Progenitor cell of endocrine pancreas (in vitro differentiated cells): ENCODE measurements around the gene MYL11. TPM values are rescaled to one million over a fixed set of nuclear protein-coding genes. Genes with fewer than 3 reads are reported as not detected.

ENCODE experiments used
- DNase-seq: peaks from one replicate; pipeline ENCODE4 v3.0.0; 2021; ENCODE audit warnings: low spot score; ENCODE audit not compliant: unreplicated experiment
- H3K27ac Mint-ChIP-seq: 2 replicates; pipeline ENCODE4 v1.8.0; 2021; ENCODE audit warnings: mild to moderate bottlenecking, moderate library complexity, mixed read lengths
- H3K27me3 Mint-ChIP-seq: 2 replicates; pipeline ENCODE4 v1.8.0; 2021; ENCODE audit warnings: mixed read lengths
- H3K36me3 Mint-ChIP-seq: 2 replicates; pipeline ENCODE4 v1.8.0; 2022; ENCODE audit warnings: mixed read lengths; ENCODE audit not compliant: insufficient read depth
- H3K4me1 Mint-ChIP-seq: 2 replicates; pipeline ENCODE4 v1.8.0; 2021; ENCODE audit warnings: low read depth, mixed read lengths
- H3K4me3 Mint-ChIP-seq: 2 replicates; pipeline ENCODE4 v1.8.0; 2021; ENCODE audit warnings: low read depth, mild to moderate bottlenecking, moderate library complexity, mixed read lengths
- H3K9me3 Mint-ChIP-seq: 2 replicates; pipeline ENCODE4 v1.8.0; 2021; ENCODE audit warnings: low read depth, mixed read lengths
- total RNA-seq: library from RNA; stranded (reverse); gene quantifications from 2 replicates; pipeline ENCODE4 v1.2.1, GENCODE V29; 2021
- TF ChIP-seq, protein P1 (sequence below): fragments of 200-600 bp; sonication (generic); IDR thresholded peaks from one replicate; pipeline ENCODE4 v1.5.0; 2021; ENCODE audit warnings: antibody characterized with exemption, mild to moderate bottlenecking; ENCODE audit not compliant: unreplicated experiment

Gene MYL11
- total RNA-seq, 1 donor from 2014 or later, result 2.6 TPM

DNA sequence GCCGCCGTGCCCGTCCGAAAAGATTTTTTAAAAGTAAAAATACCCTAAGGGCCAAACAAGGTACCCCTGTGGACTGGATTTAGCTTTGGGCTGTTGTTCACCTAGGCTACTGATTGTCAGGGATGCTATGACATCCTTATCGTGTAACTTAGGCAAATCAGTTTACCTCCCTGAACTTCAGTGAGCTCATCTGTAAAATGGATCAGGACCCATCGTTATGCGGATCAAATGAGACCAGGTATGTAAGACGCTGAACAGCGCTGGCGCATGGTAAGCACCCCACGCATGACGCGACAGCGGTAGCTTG is 32.1 kb downstream of the MYL11 start:
- no peak for DNase-seq
- H3K4me3 Mint-ChIP-seq, result peak overlapping the region; percentile 84
- no peaks in the 10 kb centered on the region for H3K27me3 Mint-ChIP-seq
- H3K27ac Mint-ChIP-seq, result peak overlapping the region; percentile 96
- TF ChIP-seq, protein P1, sequence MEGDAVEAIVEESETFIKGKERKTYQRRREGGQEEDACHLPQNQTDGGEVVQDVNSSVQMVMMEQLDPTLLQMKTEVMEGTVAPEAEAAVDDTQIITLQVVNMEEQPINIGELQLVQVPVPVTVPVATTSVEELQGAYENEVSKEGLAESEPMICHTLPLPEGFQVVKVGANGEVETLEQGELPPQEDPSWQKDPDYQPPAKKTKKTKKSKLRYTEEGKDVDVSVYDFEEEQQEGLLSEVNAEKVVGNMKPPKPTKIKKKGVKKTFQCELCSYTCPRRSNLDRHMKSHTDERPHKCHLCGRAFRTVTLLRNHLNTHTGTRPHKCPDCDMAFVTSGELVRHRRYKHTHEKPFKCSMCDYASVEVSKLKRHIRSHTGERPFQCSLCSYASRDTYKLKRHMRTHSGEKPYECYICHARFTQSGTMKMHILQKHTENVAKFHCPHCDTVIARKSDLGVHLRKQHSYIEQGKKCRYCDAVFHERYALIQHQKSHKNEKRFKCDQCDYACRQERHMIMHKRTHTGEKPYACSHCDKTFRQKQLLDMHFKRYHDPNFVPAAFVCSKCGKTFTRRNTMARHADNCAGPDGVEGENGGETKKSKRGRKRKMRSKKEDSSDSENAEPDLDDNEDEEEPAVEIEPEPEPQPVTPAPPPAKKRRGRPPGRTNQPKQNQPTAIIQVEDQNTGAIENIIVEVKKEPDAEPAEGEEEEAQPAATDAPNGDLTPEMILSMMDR, result no peak
- peaks cover 2% of the 10 kb centered on the region for H3K36me3 Mint-ChIP-seq
- H3K4me1 Mint-ChIP-seq, result peaks cover 11% of the 10 kb centered on the region
- no peaks in the 10 kb centered on the region for H3K9me3 Mint-ChIP-seq

DNA sequence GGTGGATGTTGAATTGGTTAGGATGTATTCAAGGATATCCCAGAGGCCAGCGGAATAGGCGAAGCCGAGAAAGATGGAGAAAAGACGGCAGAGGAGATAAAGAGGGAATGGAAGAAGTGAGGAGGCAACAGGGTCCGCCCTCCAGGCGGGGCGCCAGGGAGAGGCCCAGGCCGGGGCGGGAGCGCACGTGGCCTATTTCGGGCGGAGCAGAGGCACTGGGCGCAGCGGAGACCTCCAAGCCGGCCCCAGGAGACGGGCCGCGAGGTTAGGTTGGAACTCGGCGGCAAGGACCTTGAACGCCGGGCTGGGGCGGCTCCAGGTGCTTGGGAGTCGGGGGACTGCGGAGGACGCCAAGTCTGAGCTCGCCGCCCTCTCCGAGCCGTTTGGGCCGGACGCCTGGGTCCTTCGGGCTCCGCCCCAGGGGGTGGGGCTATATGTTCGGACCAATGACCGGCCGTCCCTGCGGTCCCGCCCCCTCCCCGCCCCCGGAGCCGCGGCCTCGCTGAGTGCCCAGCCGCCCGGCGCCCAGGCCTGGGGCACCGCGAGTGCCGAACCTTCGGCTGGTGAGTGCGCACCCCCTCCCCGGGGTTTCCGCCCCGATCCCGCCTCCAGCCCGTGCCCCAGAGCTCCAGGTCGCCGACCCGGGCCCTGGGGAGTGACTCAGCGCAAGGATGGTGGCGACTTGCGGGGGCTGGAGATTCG is 32.7 kb downstream of the MYL11 start, which contains the start of gene ZNF771:
TSS of gene ZNF771 (plus strand) at position 505 of the 702 bp plus-strand sequence. CDS start 448 bp downstream, outside the sequence.
- peak; percentile 85 for DNase-seq
- Mint-ChIP-seq H3K9me3 (no peaks in the 10 kb centered on the region), H3K4me3 (peak within 1 kb of the TSS; percentile 84), H3K36me3 (peaks cover 5% of the 10 kb centered on the region), H3K4me1 (peaks cover 10% of the 10 kb centered on the region), H3K27me3 (no peaks in the 10 kb centered on the region), H3K27ac (peak within 1 kb of the TSS; percentile 96)
- TF ChIP-seq, protein P1, result peak; percentile 34

DNA sequence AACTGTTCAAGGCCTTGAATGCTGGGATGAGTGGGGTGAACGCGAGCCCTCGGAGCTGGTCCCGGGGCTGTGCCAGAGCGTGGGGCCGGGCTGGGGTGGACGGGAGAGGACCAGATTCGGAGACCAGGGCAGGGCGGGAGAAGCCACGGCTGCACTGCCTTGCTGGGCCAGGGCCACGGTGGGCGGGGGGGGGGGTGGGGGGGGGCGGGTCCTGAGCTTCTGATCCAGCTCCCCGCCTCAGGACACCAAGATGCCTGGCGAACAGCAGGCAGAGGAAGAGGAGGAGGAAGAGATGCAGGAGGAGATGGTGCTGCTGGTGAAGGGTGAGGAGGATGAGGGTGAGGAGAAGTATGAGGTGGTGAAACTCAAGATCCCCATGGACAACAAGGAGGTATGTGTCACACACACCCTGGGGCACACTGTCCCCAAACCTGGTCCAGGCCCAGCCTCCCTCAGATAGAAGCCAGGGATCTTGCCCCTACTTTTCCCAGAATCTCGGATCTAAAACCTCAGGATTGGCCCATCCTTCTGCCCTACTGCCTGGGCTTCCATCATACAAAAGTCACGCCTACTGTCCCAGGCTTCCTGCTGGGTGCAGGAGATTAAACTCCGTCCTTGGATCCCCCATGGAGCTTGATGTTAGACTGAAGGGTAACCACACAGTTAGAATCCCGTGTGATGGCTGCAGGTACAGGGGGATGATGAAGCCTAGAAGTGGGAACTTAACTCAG is 33.4 kb downstream of the MYL11 start:
- Mint-ChIP-seq H3K27ac (peak overlapping the region; percentile 5), H3K4me1 (peaks cover 10% of the 10 kb centered on the region), H3K9me3 (no peaks in the 10 kb centered on the region), H3K27me3 (no peaks in the 10 kb centered on the region), H3K36me3 (peaks cover 5% of the 10 kb centered on the region), H3K4me3 (peak overlapping the region; percentile 73)
- TF ChIP-seq, protein P1, result no peak
- no peak for DNase-seq

DNA sequence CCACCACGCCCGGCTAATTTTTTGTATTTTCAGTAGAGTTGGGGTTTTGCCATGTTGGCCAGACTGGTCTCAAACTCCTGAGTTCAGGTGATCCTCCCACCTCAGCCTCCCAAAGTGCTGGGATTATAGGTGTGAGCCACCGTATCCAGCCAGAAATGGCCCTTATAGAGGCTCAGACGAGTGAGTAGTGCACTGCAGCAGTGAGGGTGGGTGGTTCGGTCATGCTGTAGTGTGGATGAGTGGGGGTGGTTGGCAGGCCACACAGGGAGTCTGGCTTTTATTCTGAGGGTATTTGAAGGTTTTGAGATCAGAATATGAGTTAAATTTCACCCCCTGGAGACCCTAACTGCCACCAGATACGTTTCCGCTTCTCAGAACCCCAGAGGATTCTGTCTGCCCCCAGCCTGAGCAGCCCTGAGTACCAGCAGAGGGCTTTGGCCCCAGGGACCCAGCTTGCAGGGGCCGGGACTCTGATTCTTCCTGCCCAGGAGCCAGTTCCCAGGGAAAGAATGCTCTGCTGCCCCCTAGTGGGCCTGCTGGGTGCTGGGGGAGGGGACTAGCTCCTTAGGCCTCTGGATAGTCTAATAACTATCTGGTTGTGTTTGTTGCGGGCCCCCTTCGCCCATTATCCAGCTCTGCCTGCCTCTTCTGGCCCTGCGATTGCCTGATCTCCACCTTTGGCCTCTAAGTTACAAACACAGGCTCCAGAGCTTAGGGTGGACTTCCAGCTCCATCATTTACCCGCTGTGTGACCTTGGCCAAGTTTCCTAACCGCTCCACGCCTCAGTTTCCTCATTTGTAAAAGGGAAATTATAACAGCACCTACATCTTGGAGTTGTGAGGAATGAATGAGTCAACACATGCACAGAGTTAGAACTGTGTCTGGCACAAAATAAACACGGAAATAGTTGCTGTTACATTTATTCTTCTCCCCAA is 34.8 kb downstream of the MYL11 start:
- Mint-ChIP-seq H3K27ac (peak overlapping the region; percentile 64), H3K9me3 (no peaks in the 10 kb centered on the region), H3K27me3 (no peaks in the 10 kb centered on the region), H3K36me3 (peaks cover 8% of the 10 kb centered on the region), H3K4me1 (peaks cover 10% of the 10 kb centered on the region), H3K4me3 (peak overlapping the region; percentile 73)
- TF ChIP-seq, protein P1, result peak; percentile 94
- peak; percentile 95 for DNase-seq
